ENCODE data around the gene BEX4.

DNA sequence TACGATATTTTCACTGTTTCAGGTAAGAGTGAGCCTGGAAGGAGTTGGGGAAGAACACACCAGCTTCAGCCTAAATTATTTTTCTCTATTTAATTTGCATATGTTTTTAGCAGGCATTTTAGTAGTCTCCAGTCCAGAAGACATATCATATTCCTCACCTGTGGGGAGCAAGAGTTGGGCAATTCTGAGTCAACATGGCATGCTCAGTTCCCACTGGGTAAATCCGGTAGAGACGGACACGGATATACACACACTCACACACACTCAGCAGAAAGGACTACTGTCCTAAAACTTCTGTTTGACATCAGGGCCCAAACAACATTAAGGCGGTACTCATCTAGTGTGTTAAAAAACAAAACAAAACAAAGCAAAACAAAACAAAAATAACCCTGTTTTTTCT lies 4.9 kb upstream of the BEX4 start:
- TF ChIP-seq MYBL2 (IDR thresholded peaks at IDR 0.05; ENCODE audit: low read depth) (no peak), MYBL2 (CRISPR knock-in tag; IDR thresholded peaks at IDR 0.05; ENCODE audit: borderline replicate concordance) (no peak), KDM2B (CRISPR knock-in tag; IDR thresholded peaks at IDR 0.05) (no peak), TSHZ1 (CRISPR knock-in tag; IDR thresholded peaks at IDR 0.05) (no peak), HDAC2 (IDR thresholded peaks at IDR 0.05) (no peak), RBBP5 (IDR thresholded peaks at IDR 0.05; ENCODE audit: borderline replicate concordance, insufficient read depth, low read length, poor library complexity, severe bottlenecking) (no peak), MXI1 (IDR thresholded peaks at IDR 0.05; ENCODE audit: low read depth, low read length) (no peak), TGIF2 (CRISPR knock-in tag; IDR thresholded peaks at IDR 0.05) (no peak)

Data from K562 (cell line).